Measurements from ENCODE around the gene LENEP.

DNA sequence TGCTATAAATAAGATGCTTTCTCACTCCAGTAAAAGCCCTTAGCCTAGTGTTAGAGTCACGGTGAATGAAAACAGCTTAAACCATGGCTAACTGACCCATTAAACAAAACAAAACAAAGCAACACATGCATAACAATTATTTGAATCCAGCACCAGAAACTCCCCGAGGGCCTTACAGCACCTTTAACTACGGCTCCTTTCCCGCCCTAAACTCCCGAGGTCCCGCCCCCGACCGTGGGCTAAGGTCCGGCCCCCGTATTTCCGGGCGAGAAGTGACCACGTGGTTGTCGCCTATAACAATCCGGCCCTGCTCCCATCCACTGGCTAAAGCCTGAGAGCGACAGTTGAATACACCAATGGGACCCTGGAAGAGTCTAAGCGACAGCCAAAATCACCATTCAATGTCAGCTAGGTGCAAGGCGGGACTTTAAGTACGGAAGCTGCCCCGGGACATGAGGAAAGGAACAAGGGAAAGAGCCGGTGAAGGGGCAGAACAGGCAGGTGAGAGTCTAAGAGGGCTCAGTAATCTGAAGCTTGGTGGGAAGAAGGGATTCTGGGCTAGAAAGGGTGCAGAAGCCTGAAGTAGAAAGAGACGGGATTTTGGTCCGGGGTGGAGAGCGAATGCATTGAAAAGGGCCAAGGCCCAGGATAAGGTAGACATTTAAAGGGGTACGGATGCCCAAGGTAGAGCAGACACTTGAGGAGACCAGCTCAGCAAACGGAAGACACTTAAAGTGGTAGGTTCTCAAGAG is 10.3 kb upstream of the LENEP start, which contains the start of gene FLAD1:
- no peak for TF ChIP-seq NRF1 (IDR thresholded peaks at IDR 0.05; ENCODE audit: low read depth, low read length)
- TF ChIP-seq, protein P1, sequence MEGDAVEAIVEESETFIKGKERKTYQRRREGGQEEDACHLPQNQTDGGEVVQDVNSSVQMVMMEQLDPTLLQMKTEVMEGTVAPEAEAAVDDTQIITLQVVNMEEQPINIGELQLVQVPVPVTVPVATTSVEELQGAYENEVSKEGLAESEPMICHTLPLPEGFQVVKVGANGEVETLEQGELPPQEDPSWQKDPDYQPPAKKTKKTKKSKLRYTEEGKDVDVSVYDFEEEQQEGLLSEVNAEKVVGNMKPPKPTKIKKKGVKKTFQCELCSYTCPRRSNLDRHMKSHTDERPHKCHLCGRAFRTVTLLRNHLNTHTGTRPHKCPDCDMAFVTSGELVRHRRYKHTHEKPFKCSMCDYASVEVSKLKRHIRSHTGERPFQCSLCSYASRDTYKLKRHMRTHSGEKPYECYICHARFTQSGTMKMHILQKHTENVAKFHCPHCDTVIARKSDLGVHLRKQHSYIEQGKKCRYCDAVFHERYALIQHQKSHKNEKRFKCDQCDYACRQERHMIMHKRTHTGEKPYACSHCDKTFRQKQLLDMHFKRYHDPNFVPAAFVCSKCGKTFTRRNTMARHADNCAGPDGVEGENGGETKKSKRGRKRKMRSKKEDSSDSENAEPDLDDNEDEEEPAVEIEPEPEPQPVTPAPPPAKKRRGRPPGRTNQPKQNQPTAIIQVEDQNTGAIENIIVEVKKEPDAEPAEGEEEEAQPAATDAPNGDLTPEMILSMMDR (IDR thresholded peaks at IDR 0.05; ENCODE audit: control extremely low read depth in 1 of 3, insufficient read depth in 1 of 3, low read depth in 1 of 3, low read length in 3 of 3) = no peak
- 0 out of 2 replicates have a peak, but pooled peaks have one; percentile 5 for TF ChIP-seq YY1 (IDR thresholded peaks at IDR 0.05; ENCODE audit: low read depth, low read length)
- no peak for TF ChIP-seq JUND (IDR thresholded peaks at IDR 0.05; ENCODE audit: low read length)
- no peak for TF ChIP-seq HDAC6 (IDR thresholded peaks at IDR 0.05; ENCODE audit: low read depth, low read length)
